ENCODE data around the gene TMEM191C. TPM values are rescaled to one million over a fixed set of nuclear protein-coding genes. Genes with fewer than 3 reads are reported as not detected.
"Not testable (repeated sequence)": the region's sequence is repeated elsewhere in the genome, so short reads cannot be mapped to it uniquely, and the experiment has no call there.

The TMEM191C gene
- under 1 TPM; 0.17 to 0.66 (median 0.37) TPM for polyA plus RNA-seq (ENCODE audit: insufficient read length in 10 of 10)
- long read RNA-seq, donor 1, result 0 reads
- long read RNA-seq, donor 2, result 0 reads
- long read RNA-seq, donor 3, result 0 reads
- long read RNA-seq, donor 4, result 0 reads
- long read RNA-seq, donor 5, result 0 reads
- long read RNA-seq, donor 6, result 0 reads
- long read RNA-seq, donor 7, result 0 reads
- long read RNA-seq, donor 8, partial matches to known transcripts, result 0 of 1 reads
- long read RNA-seq, donor 8, other reads (novel, unspliced or antisense), result 0 of 1 reads
- long read RNA-seq, donor 9, result 0 reads

DNA sequence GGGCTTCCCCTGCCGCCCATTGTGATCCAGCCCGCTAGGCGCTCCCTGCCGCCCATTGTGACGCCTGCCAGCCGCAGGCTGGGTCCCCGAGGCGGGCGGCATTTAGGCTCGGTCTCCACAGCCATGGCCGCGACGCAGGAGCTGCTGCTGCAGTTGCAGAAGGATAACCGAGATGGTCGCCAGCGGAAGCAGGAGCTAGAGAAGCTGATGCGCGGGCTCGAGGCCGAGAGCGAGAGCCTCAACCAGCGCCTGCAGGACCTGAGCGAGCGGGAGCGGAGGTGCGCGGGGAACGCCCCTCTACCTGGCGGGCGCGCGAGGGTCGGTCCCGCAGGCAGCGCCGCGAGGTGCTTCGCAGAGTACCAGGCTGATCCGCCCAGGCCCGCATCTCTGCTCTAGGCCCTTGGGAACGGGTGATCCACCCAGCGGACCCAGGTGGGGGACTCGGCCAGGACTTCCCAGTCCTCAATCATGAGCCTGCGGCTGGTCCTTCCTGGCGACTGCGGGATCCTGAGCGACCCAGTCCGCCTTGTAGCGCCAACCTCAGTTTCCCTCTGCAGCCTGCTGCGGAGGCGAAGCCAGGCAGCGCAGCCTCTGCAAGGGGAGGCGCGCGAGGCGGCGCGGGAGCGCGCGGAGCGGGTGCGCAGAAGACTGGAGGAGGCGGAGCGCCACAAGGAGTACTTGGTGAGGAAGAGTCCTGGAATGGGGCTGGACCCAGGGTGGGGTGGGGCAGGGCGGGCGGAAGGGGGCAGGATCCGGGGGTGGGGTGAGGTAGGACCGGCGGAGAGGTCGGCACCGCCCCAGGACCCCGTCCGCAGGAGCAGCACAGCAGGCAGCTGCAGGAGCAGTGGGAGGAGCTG, at the start of gene TMEM191C:
Gene TMEM191C, plus strand, starts transcription at position 51 of the 857 bp plus-strand sequence. Its CDS starts 73 bp downstream, at position 124.
- not testable (repeated sequence) for DNase-seq

DNA sequence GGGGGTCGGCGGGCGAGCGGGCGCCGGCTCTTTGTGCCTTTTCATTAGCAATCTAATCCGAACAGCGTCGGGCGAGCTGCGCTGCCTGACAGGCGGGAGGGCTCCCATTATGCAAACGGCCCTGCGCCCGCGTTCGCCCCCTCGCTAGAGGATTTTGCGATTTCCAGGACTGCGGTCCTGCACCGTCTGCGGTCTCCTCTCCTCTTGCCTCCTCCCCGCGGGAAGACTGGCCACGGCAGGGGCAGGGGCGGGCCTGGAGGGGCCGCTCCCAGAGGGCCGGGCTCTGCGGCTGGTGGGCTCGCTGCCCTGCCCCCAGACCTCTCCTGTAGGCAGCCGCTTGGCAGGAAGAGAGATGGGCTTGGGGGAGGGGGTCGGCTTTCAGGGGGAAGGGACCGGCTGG, 49.3 kb upstream of the TMEM191C start:
- not testable (repeated sequence) for DNase-seq

DNA sequence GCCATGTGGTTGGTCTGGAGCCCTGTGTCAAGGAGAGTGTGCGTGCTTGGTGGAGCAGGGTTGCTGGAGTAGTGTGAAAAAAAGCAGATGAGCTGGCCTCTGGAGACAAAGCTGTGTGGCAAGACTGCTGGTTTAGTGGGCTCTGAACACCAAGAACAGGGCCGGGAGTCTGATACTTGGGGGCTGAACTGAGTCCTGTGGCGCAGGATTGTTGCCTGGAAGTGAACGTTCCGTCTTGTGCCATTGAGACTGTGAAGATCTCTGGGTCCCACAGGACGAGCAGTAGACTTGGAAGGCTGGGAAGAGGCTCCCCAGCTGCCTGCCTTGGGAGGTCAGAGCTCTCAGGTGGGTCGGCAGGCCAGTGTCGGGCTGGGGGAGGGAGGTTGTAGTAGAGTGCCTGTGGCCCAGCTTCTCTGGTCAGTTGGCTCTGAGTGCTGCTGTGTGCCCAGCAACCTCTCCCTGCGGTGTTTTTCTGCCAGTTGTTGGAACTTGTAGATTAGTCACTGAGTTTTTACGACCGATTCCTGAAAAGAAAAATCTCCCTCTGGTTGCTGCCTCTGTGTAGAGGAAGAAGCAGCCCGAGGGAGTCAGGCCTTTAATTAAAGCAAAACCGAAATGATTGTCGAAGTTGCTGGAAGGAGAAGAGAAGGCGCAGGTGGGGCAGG, 48.1 kb upstream of the TMEM191C start:
- DNase-seq, result not testable (repeated sequence)

DNA sequence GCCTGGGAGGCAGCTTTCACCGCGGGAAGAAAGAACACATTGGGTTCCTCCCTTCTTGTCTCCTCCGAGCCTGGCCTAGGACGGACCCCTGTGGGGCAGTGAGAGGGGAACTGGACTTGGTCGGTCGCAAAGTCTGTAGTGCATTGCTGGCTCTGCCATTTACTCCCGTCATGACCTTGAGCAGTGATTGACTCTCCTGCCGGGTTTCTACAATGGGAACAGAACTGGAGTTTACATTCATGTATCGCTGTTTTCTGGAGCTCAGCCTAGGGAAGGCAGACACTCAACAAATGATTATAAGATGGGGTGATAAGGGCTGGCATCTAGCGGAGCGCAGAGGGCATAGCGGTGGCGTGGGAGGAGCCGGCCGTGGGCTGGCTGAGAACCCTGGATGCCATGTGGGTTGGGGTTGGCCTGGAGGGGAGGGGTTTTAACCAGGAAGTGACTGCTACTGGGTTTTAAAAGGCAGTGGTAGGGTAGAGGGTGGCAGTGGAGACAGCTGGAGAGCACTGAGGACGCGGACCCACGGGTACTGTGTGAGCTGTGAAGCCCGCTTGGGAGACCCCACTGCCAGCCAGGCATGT, 46.9 kb upstream of the TMEM191C start:
- not testable (repeated sequence) for DNase-seq

DNA sequence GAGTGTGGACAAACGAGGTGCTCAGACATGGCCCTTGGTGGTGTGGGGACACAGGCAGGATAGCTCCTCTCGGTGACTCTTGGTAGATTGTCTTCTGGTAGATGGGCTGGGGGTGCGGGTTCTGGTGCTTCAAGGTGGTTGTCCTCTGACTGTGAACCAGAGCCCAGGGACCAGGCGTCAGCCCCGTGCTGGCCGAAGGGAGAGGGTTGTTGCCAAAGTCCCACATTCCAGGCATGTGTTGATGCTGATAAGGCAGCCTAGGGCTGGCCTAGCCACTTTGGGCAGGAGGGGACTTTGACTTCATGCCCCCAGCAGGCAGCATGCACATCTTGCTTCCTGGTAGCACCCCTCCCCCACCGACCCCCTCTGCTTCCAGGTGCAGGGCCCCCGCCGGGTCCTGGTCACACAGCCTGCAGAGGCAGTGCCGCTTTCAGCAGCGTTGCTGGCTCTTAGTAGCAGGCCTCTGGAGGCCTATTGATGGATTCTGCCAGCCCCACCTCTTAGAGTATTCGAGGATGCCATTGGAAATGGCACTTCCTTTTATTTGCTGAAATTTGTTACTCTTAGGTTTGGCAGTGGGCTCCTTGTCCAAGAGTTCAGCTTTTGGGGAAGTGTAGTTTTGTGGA, 43.0 kb upstream of the TMEM191C start:
- DNase-seq, result not testable (repeated sequence)

DNA sequence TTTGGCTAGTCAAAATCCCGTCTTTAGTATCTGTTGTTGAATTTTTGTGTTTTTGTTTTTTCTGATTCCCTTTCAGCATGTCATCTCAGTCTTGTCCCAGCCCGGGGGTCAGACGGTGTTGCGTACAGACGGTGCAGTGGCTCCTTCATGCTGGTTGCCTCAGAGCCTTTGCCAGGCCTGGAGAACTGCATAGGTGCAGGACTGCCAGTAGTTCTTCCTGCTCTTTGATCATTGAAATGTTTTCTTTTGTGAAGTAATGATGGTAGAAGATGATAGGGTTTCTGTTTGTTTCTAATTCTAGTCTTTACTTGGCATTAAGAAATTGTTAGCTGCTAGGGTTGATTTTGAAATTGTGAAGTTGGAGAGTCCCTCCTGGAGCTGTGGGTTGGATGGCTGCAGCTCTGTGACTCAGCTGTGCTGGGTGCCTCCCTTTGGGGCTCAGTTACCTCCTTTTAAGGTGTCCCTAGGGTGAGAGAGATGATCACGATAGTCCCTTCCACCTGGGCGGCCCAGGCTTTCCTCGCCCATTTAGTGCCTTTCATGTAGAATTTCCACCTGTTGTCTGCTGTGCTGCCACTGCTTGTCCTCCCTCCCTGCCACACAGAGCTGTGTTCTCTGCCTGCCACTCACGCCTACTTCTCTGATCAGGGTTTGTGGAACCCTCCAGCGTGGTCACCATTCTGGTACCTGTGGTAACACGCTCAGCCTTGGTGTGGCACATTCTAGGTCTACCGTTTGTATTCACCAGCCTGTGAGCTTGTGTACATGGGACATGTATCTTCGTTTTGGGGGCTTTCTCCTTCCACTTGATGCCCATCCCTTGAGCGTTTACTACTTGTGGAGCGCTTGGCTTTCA, 32.6 kb upstream of the TMEM191C start:
- not testable (repeated sequence) for DNase-seq

DNA sequence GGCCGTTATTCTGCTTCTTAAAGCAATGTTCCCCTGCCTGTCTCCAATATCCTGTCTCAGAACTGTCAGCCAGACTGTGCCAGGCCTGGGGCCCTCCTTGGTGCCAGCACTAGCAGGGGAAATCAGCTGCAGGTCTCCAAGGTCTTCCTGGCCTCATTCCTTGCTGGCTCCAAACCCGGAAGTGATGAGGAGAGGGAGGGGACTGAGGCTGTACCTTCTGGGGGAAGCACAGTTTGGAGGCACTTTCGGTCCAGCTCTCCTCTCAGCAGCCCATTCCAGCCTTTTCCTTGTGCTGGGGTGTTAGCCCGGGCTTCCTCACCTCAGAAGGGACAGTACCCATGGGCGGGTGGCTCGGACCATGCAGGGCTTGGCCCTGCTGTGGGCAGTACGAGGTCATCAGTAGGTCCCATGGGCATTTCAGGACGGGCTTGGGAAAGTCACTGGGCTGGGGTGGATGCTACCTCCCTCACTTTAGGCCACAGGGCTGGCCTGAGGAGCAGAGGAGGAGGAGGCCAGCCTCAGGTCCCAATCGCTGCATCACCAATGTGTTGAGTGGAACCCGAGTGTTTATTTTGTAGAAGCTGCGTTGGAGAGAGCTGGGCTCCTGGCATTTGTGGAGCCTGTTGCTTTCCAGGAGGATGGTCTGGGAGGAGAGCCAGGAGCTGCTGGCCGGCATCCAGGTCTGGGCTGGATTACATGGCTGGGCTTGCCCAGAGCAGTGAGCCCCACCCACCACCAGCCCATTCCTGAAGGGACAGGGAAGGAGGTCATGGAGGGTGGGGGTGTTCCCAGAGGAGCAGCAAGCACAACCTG, 31.0 kb upstream of the TMEM191C start:
- not testable (repeated sequence) for DNase-seq

DNA sequence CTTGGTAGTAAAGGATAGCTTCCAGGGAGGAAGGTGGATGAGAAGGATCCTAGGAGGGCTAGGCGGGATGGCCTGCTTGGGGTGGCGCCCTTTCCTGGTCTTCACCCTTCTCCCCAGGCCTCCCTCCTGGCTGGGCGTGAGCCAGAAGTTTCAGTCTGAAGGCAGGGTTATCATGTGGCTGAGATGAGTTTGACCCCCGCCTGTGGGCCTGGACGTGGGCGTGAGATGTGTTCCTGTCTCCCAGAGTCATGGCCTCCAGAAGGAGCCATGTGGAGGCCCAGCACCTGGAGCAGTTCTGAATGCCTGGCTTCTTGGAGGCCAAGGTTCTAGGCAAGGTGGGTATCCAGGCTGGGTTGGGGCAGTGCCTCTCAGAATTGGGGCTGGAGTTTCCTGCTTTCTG, 29.2 kb upstream of the TMEM191C start:
- DNase-seq, result not testable (repeated sequence)

DNA sequence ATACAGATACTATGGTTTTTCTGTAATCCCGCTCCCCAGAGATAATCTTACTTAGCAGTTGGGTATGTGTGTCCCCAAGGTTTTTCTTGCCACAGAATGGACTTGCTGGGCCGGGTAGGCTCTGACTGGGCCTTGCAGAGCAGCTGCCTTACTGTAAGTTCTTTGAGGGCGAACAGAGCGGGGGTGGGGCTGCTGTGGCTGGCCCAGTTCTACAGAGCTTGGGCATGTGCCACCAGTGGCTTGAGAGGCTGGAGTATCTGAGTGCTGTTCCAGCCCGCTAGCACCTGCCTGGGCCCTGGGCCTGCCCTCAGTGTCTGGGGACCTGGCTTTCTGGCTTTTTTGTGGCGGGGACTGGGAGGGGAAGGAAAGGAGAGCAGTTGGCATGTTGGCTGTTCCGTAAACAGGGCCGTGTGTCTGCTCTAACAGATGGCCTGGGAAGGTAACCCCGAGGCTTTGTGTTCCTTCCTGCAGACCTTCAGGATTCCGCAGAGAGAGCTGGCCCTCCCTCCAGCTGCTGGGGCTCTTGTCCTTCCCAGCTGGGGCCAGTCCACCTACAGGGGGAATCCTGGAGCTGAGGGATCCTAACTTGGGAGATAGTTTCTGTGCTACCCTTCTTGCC, 27.1 kb upstream of the TMEM191C start:
- DNase-seq, result not testable (repeated sequence)

DNA sequence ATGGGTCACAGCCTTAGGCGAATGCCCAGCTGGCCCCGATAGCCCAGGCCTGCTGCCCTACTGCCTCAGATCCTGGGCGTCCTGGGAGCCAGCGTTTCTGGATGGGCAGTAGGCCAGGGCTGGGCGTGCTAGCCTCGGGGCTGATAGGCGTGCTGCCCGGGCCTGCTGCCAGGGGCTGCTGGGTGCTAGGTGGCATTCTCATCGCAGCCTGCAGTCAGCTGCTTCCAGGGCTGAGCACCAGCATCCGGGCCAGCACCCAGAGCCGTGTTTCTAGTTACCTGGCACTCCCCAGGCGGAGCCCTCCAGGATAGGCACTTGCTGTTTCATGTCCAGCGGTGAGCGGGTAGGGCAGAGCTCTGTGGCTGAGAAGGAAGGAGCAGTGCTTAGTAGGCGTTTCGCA, 26.5 kb upstream of the TMEM191C start:
- DNase-seq, result not testable (repeated sequence)

DNA sequence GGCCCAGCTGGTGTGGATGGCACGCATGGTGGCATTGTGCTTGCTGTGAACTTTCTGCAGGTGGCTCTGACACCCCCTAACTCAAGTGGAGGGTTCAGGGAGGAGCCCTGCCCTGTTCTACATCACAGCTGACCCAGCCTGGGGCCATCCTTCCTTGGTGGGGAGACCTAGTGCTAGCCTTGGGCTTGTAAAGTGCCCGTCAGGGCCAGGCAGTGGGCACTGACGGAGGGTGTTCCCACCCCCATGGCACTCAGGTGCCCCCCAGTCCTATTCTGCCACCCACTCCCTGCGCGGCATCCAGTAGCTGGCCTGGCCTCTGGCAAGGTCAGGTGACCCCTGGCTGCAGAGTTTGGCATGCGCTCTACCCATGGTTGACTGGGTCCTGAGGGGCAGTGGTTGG, 26.0 kb upstream of the TMEM191C start:
- not testable (repeated sequence) for DNase-seq

DNA sequence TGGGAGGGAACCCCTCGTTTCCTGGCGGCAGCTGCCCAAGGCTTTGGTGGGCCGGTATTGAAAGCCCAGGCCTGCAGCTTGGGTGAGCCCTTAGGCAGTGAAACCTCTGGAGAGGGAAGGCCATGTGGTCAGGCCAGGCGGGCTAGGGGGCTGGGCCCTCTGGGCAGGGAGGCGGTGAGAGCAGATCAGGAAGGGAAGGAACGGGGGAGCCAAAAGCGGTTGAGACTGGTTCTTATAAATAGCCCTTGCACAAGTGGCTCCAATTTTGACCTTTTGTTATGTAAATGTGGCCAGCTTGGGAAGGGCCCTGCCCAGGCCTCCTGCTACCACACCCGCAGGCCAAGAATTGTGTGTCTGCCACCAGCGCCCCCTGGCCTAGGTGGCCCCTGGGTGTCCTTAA, 25.1 kb upstream of the TMEM191C start:
- DNase-seq, result not testable (repeated sequence)

DNA sequence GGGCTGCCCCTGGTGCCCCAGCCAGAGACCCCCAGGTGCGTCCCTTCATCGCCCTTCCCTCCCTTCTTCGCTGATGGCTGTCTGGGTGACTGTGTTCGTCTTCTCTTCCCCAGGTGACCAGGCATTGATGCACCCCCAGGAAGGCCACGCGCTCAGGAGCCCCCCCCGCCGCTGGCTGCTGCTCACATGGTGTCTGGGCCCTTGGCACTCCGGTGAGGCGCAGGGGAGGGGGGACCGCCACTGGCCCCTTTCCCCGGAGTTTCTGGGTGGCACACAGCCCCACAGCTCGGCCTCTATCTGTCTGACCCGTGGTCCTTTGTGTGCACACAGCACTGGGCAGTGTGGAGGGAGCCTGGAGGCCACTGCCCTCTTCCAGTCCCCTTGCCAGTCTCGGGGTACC, 24.5 kb upstream of the TMEM191C start:
- DNase-seq, result not testable (repeated sequence)

DNA sequence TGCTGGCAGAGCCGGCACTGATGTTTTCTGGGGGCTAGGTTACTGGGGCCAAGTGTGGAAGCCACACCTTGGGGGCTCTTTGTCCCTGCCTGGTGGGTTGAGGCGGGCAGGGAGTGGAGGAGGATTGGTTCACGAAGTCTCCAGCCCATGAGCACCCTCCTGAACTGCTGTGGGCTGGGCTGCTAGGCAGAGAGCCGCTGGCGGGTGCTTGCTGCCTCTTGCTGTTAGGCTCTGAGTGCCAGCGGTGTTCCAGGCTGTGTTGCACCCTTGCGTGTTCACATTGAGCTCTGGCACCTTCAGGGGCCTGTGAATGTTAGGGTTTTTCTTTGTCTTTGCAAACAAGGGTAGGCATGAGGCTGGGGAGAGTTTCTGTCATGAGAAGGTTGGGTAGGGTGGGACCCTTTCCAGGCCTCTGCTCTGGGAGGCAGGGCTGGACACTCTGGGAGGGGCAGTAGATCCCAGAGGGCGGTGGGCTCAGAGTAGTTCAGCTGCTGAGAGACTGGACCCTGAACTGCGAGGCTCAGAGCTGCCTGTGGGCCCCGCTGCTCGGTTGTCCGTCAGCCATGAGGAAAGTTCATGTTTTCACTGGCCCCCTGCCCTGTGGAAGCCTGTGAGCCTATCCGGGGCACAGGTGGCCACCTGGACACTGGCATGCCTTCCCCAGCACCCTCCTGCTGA, 24.0 kb upstream of the TMEM191C start:
- peak in 1 of 3 donors; percentile 3 for DNase-seq

DNA sequence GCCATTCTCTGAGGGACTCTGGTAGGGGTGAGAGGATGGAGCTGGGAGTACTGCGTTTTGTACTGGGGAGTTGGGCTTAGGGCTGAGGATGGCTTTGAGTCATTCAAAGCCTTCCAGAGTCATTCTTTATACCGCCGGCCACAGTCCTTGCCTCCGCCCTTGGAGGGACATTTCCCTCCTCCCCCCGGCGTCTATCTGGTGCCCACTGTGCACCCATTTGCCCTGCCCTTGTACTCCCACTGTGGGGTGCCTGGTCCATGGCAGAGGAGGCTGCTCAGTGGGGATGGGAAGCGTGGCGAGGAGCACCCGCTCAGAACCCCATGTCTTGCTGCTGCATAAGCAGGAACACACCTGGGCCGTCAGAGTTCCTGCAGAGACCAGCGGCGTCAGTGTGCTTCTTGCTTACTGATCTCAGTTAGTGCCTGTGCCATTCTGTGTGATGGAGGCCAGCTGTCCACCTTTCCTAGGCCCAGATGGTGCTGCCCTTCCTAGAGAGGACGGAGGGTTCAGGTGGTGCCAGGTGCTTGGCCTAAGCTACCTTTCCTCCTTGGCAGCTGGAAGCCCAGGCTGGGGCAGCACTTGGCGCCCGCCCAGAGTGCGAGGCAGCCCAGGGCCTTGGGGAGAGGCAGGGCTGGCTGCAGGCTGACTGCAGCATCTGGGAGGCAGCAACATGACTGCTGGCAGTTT, 23.3 kb upstream of the TMEM191C start:
- DNase-seq, result peak in 1 of 3 donors; percentile 1

DNA sequence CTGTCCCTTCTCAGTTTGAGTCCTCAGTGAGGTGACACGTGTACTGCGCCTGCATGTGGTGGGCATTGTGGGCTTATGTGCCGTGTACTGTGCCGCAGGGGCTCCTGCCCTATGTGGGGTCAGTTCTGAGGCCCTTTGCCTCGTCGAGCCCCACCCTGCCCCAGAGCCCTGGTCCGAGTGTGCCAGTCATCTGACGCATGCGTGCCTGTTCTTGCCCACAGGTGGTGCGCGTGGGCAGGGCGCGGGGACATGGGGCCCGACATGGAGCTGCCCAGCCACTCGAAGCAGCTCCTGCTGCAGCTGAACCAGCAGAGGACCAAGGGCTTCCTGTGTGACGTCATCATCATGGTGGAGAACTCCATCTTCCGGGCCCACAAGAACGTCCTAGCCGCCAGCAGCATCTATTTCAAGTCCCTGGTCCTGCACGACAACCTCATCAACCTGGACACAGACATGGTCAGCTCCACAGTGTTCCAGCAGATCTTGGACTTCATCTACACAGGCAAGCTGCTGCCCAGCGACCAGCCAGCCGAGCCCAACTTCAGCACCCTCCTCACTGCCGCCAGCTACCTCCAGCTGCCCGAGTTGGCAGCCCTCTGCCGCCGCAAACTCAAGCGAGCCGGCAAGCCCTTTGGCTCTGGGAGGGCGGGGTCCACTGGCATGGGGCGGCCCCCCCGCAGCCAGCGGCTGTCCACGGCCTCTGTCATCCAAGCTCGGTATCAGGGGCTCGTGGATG, 22.3 kb upstream of the TMEM191C start:
- DNase-seq, result peak; percentile 13 to 52 (median 21)

Data from muscle of back (tissue), 13 donors.